Stimulated activated effector memory CD8-positive, alpha-beta T cell treated with anti-CD3 and anti-CD28 coated beads, Interleukin-12 subunit alpha, Interleukin-12 subunit beta, amount 100 ng/mL, for 72 hours (primary cell): ENCODE results near the gene ICAM5.
A peak's percentile ranks its signal among the peaks of the same experiment; 100 is the strongest.
"Not testable (repeated sequence)": the region's sequence is repeated elsewhere in the genome, so short reads cannot be mapped to it uniquely, and the experiment has no call there.

ENCODE experiments used
- ATAC-seq: fragments of 150-1000 bp; cut with Tn5 transposase; 2 replicates; pipeline ENCODE4 v1.10.0; 2021
- DNase-seq, 2 donors: peaks; one replicate each; pipeline ENCODE4 v3.0.0; 2021 to 2022; ENCODE audit warnings: low spot score in 2 of 2
- H3K27ac Mint-ChIP-seq: one replicate; pipeline ENCODE4 v1.8.0; 2022; ENCODE audit warnings: mild to moderate bottlenecking, mixed read lengths
- H3K36me3 Mint-ChIP-seq: one replicate; pipeline ENCODE4 v1.8.0; 2022; ENCODE audit warnings: mild to moderate bottlenecking, mixed read lengths
- H3K4me1 Mint-ChIP-seq: one replicate; pipeline ENCODE4 v1.8.0; 2022; ENCODE audit warnings: mixed read lengths
- H3K4me3 Mint-ChIP-seq: one replicate; pipeline ENCODE4 v1.8.0; 2022; ENCODE audit warnings: mild to moderate bottlenecking, mixed read lengths
- H3K9me3 Mint-ChIP-seq: one replicate; pipeline ENCODE4 v1.8.0; 2022; ENCODE audit warnings: mixed read lengths

Gene ICAM5

GRCh38 chr19:10334588-10335351, 45.0 kb downstream of the ICAM5 start:
- H3K27ac Mint-ChIP-seq = no peak overlapping the region
- peak; percentile 34 to 65 for DNase-seq

GRCh38 chr19:10335352-10335985, 45.7 kb downstream of the ICAM5 start:
- no peak overlapping the region for H3K27ac Mint-ChIP-seq
- ATAC-seq (no peak), DNase-seq (no peak)
- H3K4me1 Mint-ChIP-seq = peaks cover 47% of the 10 kb centered on the region
- H3K36me3 Mint-ChIP-seq = peaks cover 67% of the 10 kb centered on the region
- no peaks in the 10 kb centered on the region for H3K9me3 Mint-ChIP-seq
- peak overlapping the region; percentile 93 for H3K4me3 Mint-ChIP-seq

More at GRCh38 chr19:10334588-10335351, 45.0 kb downstream of the ICAM5 start:
- Mint-ChIP-seq H3K4me1 (peaks cover 48% of the 10 kb centered on the region), H3K36me3 (peaks cover 74% of the 10 kb centered on the region), H3K9me3 (no peaks in the 10 kb centered on the region), H3K4me3 (peak overlapping the region; percentile 93)
- no peak for ATAC-seq

- not testable (repeated sequence) for H3K27ac Mint-ChIP-seq, ATAC-seq, H3K9me3 Mint-ChIP-seq, H3K4me3 Mint-ChIP-seq, DNase-seq
- peaks cover 52% of the 10 kb centered on the region for H3K4me1 Mint-ChIP-seq
- peaks cover 54% of the 10 kb centered on the region for H3K36me3 Mint-ChIP-seq
Measured at GRCh38 chr19:10336725-10337124, 47.0 kb downstream of the ICAM5 start.

DNA sequence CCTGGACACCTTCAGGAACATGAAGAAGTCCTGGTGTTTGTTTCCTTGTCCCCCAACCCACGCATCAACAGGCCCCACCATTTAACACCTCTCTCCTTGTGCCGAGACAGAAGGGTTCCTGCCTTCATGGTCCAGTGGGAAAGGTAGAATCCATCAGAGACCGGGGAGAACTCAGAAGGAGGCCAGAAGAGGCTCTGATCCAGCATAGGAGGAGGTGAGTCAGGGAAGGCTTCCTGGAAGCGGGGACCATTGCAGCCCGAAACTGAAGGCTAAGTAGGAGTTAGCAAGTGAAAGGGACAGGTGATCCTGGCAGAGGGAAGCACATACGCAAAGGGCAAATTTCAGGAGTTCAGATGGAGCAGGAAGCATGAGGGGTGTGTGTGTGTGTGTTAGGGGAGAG, 49.2 kb downstream of the ICAM5 start:
- Mint-ChIP-seq H3K4me1 (peaks cover 36% of the 10 kb centered on the region), H3K27ac (peak overlapping the region; percentile 97), H3K4me3 (peak overlapping the region; percentile 79), H3K36me3 (peaks cover 32% of the 10 kb centered on the region), H3K9me3 (no peaks in the 10 kb centered on the region)
- ATAC-seq (peak; percentile 20), DNase-seq (peak in 1 of 2 donors; percentile 58)

GRCh38 chr19:10339380-10339960, 49.7 kb downstream of the ICAM5 start, which contains the start of gene ICAM3:
Gene ICAM3, minus strand, starts transcription at chr19:10339624. Its CDS starts 10 bp downstream, at chr19:10339614.
- H3K9me3 Mint-ChIP-seq = no peaks in the 10 kb centered on the region
- peaks cover 31% of the 10 kb centered on the region for H3K4me1 Mint-ChIP-seq
- peak within 1 kb of the TSS; percentile 79 for H3K4me3 Mint-ChIP-seq
- ATAC-seq (peak; percentile 93), DNase-seq (peak; percentile 51 to 85)
- H3K36me3 Mint-ChIP-seq = peaks cover 27% of the 10 kb centered on the region
- H3K27ac Mint-ChIP-seq = peak within 1 kb of the TSS; percentile 97

DNA sequence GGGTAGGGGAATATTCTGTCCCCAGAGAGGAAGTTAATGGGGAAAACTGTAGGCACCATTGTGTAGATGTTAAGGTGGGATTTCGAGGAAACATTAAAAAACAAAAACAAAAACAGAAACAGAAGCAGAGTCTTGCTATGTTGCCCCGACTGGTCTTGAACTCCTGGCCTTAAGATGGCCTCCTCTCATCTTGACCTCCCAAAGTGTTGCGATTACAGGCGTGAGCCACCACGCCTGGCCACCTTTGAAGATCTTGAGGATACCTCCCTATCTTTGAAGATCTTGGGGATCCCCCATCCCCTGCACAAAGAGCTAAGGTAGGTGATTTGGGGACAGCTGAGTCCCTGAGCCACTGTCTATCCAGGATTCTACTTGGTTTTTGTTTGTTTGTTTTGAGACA, 50.2 kb downstream of the ICAM5 start:
- ATAC-seq (no peak), DNase-seq (no peak)
- Mint-ChIP-seq H3K4me1 (peaks cover 30% of the 10 kb centered on the region), H3K27ac (peak overlapping the region; percentile 97), H3K9me3 (no peaks in the 10 kb centered on the region), H3K36me3 (peaks cover 24% of the 10 kb centered on the region), H3K4me3 (peak overlapping the region; percentile 79)

- Mint-ChIP-seq H3K4me3 (no peak overlapping the region), H3K27ac (no peak overlapping the region), H3K36me3 (no peaks in the 10 kb centered on the region), H3K9me3 (no peaks in the 10 kb centered on the region), H3K4me1 (peaks cover 21% of the 10 kb centered on the region)
- DNase-seq = no peak
- ATAC-seq = no peak
Measured at GRCh38 chr19:10343495-10343894, 53.7 kb downstream of the ICAM5 start.

DNA sequence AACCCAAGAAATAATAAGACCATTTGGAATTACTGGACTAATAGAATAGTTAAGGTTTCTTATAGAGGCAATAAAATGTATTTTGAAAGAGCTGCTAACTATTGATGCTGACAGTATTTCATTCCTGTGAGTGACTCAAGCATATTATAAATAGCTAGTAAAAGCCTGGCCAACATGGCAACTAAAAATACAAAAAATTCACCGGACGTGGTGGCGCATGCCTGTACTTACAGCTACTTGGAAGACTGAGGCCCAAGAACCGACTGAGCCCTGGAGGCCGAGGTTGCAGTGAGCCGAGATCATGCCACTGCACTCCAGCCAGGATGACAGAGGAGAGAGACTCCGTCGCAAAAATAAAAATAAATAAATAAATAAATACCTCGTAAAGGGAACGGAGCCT, 55.0 kb downstream of the ICAM5 start:
- H3K9me3 Mint-ChIP-seq = no peaks in the 10 kb centered on the region
- peaks cover under 1% of the 10 kb centered on the region for H3K36me3 Mint-ChIP-seq
- DNase-seq = no peak
- no peak overlapping the region for H3K4me3 Mint-ChIP-seq
- no peak overlapping the region for H3K27ac Mint-ChIP-seq
- ATAC-seq = no peak
- peaks cover 8% of the 10 kb centered on the region for H3K4me1 Mint-ChIP-seq
